ENCODE results near the gene FBLN1.

The FBLN1 gene

GRCh38 chr22:45642986-45643385, 140.3 kb downstream of the FBLN1 start:
- DNase-seq, result no peak

- no peak for DNase-seq
Measured at GRCh38 chr22:45644714-45645113, 142.0 kb downstream of the FBLN1 start.

GRCh38 chr22:45645150-45645525, 142.5 kb downstream of the FBLN1 start:
- DNase-seq, result no peak

GRCh38 chr22:45645526-45646414, 143.1 kb downstream of the FBLN1 start:
- peak; percentile 92 for DNase-seq

GRCh38 chr22:45647532-45648225, 145.0 kb downstream of the FBLN1 start:
- no peak for DNase-seq

GRCh38 chr22:45648301-45649117, 145.8 kb downstream of the FBLN1 start:
- no peak for DNase-seq

- DNase-seq, result no peak
Measured at GRCh38 chr22:45649809-45650208, 147.1 kb downstream of the FBLN1 start.

GRCh38 chr22:45650721-45651120, 148.0 kb downstream of the FBLN1 start:
- no peak for DNase-seq
